ENCODE results near the gene ADRA2A.

DNA sequence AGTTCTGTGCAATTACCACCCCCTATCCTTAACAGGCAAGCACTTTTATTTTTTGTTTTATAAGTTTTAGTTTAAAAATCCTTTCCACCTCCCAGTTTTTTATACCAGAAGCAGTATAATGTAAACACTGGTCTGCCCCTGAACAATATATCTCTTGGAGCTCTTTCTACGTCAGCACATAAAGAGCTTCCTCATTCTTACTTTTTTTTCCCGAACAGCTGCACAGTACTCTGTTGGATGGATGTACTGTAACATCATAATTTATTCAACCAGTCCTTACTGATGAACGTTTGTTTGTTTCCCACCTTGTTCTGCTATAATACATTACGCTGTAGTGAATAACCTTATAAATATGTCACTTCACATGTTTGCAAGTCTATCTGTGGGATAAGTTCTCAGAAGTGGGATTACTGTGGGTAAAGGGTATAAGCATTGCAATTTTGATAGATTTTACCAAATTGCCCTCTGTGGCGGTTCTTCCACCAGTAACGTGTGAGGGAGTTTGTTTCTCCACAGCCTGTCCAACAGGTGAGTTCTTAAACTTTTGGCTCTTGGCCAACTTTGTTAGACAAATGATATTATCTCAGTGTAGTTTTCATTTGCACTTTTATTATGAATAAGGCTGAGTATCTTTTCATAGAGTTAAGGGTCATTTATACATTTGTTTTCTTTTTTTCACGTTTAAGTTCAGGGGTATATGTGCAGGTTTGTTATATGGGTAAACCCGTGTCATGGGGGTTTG, 32.8 kb downstream of the ADRA2A start:
- TF ChIP-seq ATF2 (tag by site-specific recombination; IDR thresholded peaks at IDR 0.05; ENCODE audit: low read depth) (no peak), ZFP37 (tag by site-specific recombination; IDR thresholded peaks at IDR 0.05) (no peak), CTCF (tag by site-specific recombination; IDR thresholded peaks at IDR 0.05) (no peak), ZNF248 (tag by site-specific recombination; IDR thresholded peaks at IDR 0.05) (no peak), ZNF561 (tag by site-specific recombination; IDR thresholded peaks at IDR 0.05; ENCODE audit: borderline replicate concordance) (no peak)
- TF ChIP-seq, protein P1, sequence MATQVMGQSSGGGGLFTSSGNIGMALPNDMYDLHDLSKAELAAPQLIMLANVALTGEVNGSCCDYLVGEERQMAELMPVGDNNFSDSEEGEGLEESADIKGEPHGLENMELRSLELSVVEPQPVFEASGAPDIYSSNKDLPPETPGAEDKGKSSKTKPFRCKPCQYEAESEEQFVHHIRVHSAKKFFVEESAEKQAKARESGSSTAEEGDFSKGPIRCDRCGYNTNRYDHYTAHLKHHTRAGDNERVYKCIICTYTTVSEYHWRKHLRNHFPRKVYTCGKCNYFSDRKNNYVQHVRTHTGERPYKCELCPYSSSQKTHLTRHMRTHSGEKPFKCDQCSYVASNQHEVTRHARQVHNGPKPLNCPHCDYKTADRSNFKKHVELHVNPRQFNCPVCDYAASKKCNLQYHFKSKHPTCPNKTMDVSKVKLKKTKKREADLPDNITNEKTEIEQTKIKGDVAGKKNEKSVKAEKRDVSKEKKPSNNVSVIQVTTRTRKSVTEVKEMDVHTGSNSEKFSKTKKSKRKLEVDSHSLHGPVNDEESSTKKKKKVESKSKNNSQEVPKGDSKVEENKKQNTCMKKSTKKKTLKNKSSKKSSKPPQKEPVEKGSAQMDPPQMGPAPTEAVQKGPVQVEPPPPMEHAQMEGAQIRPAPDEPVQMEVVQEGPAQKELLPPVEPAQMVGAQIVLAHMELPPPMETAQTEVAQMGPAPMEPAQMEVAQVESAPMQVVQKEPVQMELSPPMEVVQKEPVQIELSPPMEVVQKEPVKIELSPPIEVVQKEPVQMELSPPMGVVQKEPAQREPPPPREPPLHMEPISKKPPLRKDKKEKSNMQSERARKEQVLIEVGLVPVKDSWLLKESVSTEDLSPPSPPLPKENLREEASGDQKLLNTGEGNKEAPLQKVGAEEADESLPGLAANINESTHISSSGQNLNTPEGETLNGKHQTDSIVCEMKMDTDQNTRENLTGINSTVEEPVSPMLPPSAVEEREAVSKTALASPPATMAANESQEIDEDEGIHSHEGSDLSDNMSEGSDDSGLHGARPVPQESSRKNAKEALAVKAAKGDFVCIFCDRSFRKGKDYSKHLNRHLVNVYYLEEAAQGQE (tag by site-specific recombination; IDR thresholded peaks at IDR 0.05), result no peak
- TF ChIP-seq, protein P2, sequence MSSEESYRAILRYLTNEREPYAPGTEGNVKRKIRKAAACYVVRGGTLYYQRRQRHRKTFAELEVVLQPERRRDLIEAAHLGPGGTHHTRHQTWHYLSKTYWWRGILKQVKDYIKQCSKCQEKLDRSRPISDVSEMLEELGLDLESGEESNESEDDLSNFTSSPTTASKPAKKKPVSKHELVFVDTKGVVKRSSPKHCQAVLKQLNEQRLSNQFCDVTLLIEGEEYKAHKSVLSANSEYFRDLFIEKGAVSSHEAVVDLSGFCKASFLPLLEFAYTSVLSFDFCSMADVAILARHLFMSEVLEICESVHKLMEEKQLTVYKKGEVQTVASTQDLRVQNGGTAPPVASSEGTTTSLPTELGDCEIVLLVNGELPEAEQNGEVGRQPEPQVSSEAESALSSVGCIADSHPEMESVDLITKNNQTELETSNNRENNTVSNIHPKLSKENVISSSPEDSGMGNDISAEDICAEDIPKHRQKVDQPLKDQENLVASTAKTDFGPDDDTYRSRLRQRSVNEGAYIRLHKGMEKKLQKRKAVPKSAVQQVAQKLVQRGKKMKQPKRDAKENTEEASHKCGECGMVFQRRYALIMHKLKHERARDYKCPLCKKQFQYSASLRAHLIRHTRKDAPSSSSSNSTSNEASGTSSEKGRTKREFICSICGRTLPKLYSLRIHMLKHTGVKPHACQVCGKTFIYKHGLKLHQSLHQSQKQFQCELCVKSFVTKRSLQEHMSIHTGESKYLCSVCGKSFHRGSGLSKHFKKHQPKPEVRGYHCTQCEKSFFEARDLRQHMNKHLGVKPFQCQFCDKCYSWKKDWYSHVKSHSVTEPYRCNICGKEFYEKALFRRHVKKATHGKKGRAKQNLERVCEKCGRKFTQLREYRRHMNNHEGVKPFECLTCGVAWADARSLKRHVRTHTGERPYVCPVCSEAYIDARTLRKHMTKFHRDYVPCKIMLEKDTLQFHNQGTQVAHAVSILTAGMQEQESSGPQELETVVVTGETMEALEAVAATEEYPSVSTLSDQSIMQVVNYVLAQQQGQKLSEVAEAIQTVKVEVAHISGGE (tag by site-specific recombination; conservative IDR thresholded peaks at IDR 0.05; ENCODE audit: low read depth), result no peak
- TF ChIP-seq, protein P3, sequence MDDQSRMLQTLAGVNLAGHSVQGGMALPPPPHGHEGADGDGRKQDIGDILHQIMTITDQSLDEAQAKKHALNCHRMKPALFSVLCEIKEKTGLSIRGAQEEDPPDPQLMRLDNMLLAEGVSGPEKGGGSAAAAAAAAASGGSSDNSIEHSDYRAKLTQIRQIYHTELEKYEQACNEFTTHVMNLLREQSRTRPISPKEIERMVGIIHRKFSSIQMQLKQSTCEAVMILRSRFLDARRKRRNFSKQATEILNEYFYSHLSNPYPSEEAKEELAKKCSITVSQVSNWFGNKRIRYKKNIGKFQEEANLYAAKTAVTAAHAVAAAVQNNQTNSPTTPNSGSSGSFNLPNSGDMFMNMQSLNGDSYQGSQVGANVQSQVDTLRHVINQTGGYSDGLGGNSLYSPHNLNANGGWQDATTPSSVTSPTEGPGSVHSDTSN (CRISPR knock-in tag; IDR thresholded peaks at IDR 0.05), result no peak

Measured in HEK293 (cell line).